Astrocyte of the hippocampus (primary cell): ENCODE measurements around the gene ZNF101.
A peak's percentile ranks its signal among the peaks of the same experiment; 100 is the strongest.

Experiments
- DNase-seq: peaks from one replicate; pipeline ENCODE4 v3.0.0; 2011; ENCODE audit warnings: low read depth, low spot score

The ZNF101 gene

GRCh38 chr19:19668230-19669012 lies at the start of gene ZNF101:
Gene ZNF101, plus strand, starts transcription at chr19:19668839. Its CDS starts 125 bp downstream, at chr19:19668964.
- DNase-seq = peak; percentile 95

GRCh38 chr19:19619181-19619848 lies 49.3 kb upstream of the ZNF101 start:
- DNase-seq = no peak

DNA sequence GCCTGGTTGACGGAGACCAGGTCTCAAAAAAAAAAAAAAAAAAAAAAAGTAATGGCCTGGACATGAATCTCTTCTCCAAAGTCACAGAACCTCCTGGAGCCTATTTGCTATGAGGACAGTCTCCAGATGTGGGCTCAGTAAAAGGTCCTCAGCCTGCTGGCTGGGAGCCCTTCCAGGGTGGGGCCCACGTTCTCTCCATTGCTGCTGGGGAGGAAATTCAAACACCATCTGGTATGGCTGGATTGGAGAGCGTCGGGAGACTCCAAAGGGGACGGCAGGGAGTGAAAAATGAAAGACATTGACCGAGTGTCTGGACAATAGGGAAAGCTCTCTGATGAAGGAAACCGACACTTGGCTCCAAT lies 48.8 kb upstream of the ZNF101 start:
- DNase-seq = no peak

GRCh38 chr19:19623383-19623782 lies 45.3 kb upstream of the ZNF101 start:
- DNase-seq = no peak

GRCh38 chr19:19624032-19624570 lies 44.5 kb upstream of the ZNF101 start:
- DNase-seq = no peak

GRCh38 chr19:19626516-19627472 lies 41.8 kb upstream of the ZNF101 start:
- no peak for DNase-seq

- peak; percentile 46 for DNase-seq
Observed at GRCh38 chr19:19627621-19628500, 40.8 kb upstream of the ZNF101 start, which contains the start of gene LPAR2. Gene LPAR2, minus strand, starts transcription at chr19:19628220. Its CDS starts 945 bp downstream, at chr19:19627275.

- DNase-seq = peak; percentile 75
Observed at GRCh38 chr19:19628501-19629134, 40.0 kb upstream of the ZNF101 start.

DNA sequence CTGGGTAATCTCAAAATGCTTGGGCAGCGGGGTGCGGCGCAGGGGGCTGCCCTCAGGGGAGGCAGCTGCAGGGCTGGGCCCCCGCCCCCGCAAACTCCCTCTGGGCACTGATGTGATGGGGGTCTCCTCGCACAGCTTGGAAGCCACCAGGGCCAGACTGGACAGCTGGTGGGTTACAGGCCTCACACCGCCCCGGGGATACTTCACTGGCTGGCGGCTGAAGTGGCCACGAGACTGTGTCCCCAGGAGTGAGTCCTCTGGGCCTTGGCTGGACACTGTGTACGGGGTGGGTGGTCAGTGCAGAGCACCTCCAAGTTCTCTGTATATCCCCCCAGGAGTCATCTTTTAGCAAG lies 38.6 kb upstream of the ZNF101 start:
- DNase-seq = no peak

- no peak for DNase-seq
Observed at GRCh38 chr19:19630426-19630825, 38.2 kb upstream of the ZNF101 start.

- DNase-seq = no peak
Observed at GRCh38 chr19:19631346-19631745, 37.3 kb upstream of the ZNF101 start.

DNA sequence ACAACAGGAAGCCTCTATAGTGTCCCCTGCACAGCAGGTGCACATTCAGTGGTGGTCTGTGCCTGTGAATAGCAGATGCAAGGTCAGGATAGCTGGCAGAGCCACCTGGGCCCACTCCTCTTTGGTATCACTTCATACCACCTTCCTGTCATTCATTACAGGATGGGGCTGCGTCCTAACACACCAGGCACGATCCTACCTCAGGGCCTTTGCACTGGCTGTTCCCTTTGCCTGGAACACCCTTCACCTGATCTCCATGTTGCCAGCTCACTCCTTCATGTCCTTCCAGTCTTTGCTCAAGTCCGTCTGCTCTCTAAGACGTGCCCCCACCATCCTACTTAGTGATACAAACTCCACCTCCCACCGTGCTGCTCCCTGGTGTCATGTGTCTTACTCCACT lies 36.0 kb upstream of the ZNF101 start:
- DNase-seq = no peak

DNA sequence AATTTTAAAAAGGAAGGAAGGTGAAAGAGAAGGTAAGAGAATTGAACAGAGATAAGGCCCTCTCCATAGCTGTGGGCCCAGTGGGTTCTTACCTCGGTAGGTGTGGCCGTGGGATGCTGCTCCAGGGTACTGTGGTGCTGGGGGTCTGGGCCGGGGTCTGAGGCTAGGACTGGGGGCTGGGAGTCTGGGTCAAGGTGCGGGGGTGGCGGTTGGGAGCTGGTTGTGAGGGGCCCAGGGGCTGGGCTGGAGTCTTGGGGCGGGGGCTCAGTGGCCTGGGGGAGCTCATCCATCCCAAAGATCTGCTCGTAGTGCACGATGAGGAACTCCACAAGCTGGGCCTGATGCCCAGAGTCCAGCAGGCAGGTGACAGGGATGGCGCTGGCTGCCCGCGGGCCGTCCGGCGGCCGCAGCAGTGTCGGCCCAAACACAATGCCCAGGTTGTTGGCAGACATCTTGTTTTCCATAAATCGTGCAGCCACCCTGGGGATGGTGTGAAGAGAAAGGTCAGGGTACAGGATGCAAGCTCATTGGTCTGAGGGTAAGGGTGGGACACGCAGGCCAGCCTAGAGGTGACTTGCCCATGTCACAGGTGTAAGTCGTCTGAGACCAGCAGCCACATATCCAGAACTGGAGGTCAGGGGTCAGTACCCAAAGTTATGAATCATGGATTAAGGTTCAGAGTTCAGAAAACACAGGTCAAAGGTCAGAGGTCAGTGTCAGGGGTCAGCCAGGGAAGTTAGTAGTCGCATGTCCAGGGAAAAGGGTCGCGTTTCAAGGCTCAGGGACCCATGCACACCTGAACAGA lies 34.7 kb upstream of the ZNF101 start:
- DNase-seq = no peak

DNA sequence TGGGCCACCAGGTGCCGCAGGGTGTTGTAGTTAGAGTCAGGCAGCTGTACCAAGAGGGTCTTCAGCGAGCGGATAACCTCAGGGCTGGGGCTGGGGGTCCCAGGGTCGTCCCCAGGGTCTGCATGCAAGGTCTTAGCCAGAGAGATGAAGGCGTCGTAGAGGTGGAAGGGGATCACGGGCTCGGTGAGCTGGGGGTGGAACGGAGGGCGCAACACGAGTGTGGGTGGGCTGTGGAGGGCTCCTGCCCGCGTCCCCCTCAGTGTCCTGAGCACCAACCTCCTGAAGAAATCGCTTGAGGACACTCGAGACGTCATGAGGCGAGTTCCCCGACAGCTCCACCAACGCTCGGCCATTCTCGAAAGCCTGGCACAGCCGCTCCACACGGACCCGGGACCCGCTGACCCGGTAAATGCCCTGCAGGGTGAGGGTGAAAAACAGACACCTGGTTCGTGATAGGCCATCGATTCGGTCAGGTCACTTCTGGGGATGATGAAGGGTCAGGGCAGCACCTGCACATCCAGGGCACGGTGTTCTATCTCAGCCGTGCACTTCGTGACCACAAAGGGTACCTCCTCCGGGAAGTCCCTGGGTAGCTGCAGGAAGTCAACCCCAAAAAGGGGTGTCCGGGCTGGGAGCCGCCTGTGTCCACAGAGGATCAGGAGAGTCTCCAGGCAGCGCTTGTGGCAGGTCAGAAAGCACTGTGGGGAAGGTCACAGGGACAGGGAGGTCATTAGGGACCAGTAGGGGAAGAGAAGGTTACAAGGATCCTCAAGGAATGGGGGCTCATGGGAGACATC lies 33.9 kb upstream of the ZNF101 start:
- no peak for DNase-seq

DNA sequence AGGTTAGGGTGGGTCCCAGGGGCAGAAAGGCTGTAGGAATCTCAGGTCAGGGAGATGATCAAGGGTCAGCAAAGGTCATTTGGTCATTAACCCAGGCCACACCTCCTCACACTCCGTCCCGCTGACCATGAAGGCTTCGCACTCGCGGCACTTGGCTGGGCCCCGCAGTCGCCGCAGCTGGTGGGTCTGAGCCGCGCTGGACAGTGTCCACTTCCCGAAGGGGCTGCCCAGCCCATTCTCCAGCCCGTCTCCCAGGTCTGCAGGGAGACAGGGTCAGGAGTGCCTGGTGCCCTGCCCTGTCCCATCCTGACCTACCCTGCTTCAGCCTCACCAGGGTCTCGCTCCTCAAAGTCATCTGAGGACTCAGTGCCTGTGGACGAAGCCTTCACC lies 33.3 kb upstream of the ZNF101 start:
- no peak for DNase-seq

DNA sequence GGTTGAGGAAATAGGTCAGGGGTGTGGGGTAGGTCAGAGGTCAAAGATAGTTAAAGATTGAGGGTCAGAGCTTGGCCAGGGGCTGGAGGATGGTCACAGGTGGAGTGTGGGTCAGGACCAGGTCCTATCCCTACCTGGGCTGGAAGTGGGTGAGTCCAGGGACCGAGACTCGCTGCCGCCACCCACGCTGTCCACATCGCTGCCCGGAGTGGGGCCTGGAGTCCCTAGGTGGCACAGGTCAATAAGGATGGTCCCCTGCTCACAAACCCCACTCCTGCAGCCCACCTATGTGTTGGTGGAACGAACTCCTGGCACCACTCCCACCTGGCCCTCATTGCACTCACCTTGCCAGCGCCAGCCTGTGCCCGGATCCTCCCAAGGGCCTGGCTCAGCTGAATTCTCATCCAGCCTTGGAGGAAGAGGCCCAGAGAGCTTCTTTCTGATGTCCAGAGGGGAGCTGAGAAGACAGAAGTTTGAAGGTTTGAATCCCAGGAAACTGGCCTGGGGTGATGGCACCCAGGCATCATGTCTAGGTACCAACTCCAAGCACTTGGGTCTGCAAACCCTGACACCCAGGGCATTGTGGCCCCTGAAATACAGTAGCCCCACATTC lies 32.0 kb upstream of the ZNF101 start:
- DNase-seq = no peak

DNA sequence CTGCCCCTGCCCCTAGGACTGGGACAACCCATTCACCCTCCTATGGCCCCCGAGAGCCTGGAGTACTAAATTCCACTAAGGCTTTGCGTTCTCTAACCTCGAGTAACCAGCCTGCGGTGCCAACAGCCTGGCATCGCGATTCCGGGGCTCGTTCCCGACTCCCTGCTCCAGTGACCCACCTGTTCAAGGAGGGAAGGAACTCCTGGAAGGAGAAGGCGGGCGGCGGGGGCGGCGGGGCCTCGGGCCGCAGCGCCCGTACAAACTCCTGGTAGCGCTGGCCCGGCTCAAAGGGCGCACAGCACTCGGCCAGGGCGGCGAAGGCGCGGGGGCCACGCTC lies 31.5 kb upstream of the ZNF101 start:
- DNase-seq = no peak

DNA sequence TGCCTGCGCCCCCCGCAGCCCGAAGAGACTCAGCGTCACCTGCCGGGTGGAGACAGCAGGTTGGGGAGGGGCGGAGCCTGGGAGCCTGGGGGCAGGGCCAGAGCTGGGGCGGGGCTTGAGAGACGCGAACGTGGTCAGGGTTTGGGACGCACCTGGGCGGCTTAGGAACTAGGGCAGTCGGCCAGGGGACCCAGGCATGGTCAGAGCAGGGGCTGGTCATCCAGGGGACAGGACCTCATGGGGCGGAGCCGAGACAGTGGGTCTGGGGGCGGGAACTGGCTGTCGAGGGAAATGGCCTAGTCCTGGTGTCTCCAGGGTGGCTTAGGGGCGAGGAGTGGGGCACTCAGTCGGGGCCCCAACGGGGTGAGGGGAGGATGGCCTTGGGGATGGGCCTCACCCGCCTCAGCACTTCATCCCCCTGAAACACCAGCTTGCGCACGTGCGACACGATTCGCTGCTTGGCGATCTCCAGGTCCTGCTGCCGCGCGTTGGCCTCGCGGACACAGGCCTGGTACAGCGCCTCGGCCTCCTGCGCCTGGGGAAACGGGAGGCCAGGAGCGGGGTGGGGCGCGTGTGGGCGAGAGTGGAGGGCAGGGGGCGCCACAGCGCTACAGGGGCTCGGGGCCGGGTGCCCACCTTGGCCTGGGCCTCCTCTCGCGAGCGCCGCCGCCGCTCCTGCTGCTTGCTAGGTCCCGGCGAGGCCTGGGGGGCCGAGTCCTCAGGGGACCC lies 31.0 kb upstream of the ZNF101 start:
- DNase-seq = no peak
